Astrocyte (in vitro differentiated cells and primary cell): ENCODE measurements around the gene RFTN1.

Experiments
- EZH2 ChIP-seq: IDR thresholded peaks from 2 replicates; pipeline ENCODE4 v1.6.1; 2012; ENCODE audit warnings: mild to moderate bottlenecking, low read length, inconsistent platforms; ENCODE audit not compliant: insufficient read depth
- TF ChIP-seq, protein P1 (sequence below): IDR thresholded peaks from 2 replicates; pipeline ENCODE4 v1.5.1; 2011; ENCODE audit warnings: low read depth, mild to moderate bottlenecking, inconsistent platforms, low read length, moderate library complexity; ENCODE audit not compliant: insufficient read depth

DNA sequence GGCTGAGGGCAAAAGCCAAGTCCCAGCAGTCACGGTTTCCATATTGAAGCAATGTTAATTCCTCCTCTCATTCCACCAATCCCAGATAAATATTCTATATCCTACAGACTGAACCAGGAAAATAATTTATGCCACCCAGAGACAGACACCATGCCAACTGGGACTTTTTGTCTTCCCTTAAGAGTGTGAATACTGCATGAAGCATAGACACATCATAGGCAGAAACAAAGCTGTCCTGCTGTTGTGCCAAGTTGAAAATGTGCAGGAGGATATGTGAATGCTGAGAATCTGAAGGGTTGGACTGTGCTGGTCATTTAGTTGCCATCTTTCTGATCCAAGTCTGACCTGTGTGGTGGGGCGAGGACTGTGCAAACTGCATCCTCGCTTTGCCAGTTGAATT is 37.7 kb downstream of the RFTN1 start:
- TF ChIP-seq, protein P1, sequence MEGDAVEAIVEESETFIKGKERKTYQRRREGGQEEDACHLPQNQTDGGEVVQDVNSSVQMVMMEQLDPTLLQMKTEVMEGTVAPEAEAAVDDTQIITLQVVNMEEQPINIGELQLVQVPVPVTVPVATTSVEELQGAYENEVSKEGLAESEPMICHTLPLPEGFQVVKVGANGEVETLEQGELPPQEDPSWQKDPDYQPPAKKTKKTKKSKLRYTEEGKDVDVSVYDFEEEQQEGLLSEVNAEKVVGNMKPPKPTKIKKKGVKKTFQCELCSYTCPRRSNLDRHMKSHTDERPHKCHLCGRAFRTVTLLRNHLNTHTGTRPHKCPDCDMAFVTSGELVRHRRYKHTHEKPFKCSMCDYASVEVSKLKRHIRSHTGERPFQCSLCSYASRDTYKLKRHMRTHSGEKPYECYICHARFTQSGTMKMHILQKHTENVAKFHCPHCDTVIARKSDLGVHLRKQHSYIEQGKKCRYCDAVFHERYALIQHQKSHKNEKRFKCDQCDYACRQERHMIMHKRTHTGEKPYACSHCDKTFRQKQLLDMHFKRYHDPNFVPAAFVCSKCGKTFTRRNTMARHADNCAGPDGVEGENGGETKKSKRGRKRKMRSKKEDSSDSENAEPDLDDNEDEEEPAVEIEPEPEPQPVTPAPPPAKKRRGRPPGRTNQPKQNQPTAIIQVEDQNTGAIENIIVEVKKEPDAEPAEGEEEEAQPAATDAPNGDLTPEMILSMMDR, result no peak
- TF ChIP-seq EZH2, result no peak
